GM12873 (cell line): Measurements from ENCODE around the gene ANO4.

ENCODE experiments used
- CTCF ChIP-seq: IDR thresholded peaks from 2 replicates; pipeline ENCODE4 v1.5.1; 2012; ENCODE audit warnings: low read depth, mild to moderate bottlenecking, moderate library complexity, low read length, control low read depth; ENCODE audit not compliant: insufficient read depth; ENCODE audit errors: missing control alignments

The ANO4 gene

GRCh38 chr12:100767950-100768349, 26.6 kb upstream of the ANO4 start:
- no peak for TF ChIP-seq CTCF

GRCh38 chr12:100778967-100779590, 15.5 kb upstream of the ANO4 start:
- no peak for TF ChIP-seq CTCF

- TF ChIP-seq CTCF, result no peak
Measured at GRCh38 chr12:100789146-100789545, 5.4 kb upstream of the ANO4 start.

GRCh38 chr12:100789975-100790374, 4.6 kb upstream of the ANO4 start:
- TF ChIP-seq CTCF, result no peak

GRCh38 chr12:100790552-100790951, 4.0 kb upstream of the ANO4 start:
- TF ChIP-seq CTCF, result no peak

- no peak for TF ChIP-seq CTCF
Measured at GRCh38 chr12:100793182-100793581, 1.4 kb upstream of the ANO4 start.

GRCh38 chr12:100795174-100795799, 711 bp downstream of the ANO4 start:
- TF ChIP-seq CTCF, result no peak
